T-helper 1 cell treated with Interleukin-12 subunit alpha and Interleukin-12 subunit beta and Interleukin-4 antibody, amounts not matched to agents 30 ng/mL and 1 ng/mL, for 36 hours (primary cell): ENCODE measurements around the gene CTNND1. TPM values are rescaled to one million over a fixed set of nuclear protein-coding genes. Genes with fewer than 3 reads are reported as not detected.

Experiments
- intact Hi-C: fragments of 100-400 bp; cut with micrococcal nuclease; formaldehyde crosslinking; loops from one replicate; pipeline ENCODE4 v1.15.1; 2024
- total RNA-seq: library from RNA; stranded (reverse); gene quantifications from 2 replicates; pipeline ENCODE4 v1.2.3, GENCODE V29; 2022

The CTNND1 gene
- total RNA-seq, 1 donor from 2014 or later, result 10.1 TPM

DNA sequence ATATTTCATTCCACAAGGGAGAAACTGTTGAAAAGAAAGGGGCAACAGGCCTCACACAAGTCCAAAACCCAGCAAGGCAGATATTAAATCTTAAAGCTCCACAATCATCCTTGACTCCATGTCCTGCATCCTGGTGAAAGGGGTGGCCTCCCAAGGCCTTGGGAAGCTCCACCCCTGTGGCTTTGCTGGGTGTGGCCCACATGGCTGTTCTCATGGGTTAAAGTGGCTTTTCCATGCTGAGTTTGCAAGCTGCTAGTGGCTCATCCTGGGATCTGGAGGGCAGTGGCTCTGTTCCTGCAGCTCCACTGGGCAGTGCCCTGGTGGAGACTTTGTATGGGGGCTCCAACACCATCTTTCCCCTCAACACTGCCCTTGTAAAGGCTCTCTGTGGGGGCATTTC is 106.4 kb downstream of the CTNND1 start:
- intact Hi-C loops, result no loop called here

DNA sequence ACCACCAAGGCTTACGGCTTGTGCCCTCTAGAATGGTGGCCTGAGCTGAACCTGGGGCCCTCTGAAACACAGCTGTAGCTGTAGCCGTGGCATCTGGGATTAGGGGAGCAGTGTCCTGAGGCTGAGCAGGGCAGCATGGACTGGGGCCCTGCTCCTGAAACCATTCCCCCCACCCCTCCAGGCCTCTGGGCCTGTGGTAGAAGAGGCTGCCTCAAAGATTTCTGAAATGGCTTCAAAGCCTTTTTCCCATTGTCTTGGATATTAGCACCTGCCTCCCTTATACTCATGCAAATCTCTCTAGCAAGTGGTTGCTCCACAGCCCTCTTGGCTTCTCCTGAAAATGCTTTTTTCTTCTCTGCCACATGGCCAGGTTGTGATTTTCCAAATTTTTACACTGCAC is 106.9 kb downstream of the CTNND1 start:
- intact Hi-C loops, result no loop called here

Other genes starting within 250 kb of the CTNND1 start
- 12.9 and 14.1 TPM in 2 replicates for gene SLC43A1, start 246.1 kb upstream of the CTNND1 start, total RNA-seq
- 54.1 and 60.8 TPM in 2 replicates for gene TIMM10, start 231.0 kb upstream of the CTNND1 start, total RNA-seq
- gene SMTNL1, start 224.2 kb upstream of the CTNND1 start, total RNA-seq, result not detected in 2 replicates
- gene UBE2L6, start 194.1 kb upstream of the CTNND1 start, total RNA-seq, result 270 and 272 TPM in 2 replicates
- gene SERPING1, start 164.1 kb upstream of the CTNND1 start, total RNA-seq, result 0.22 and 0.93 TPM in 2 replicates
- gene YPEL4, start 111.9 kb upstream of the CTNND1 start, total RNA-seq, result 0.44 and 0.78 TPM in 2 replicates
- 19.5 and 19.9 TPM in 2 replicates for gene CLP1, start 104.0 kb upstream of the CTNND1 start, total RNA-seq
- gene ZDHHC5, start 93.7 kb upstream of the CTNND1 start, total RNA-seq, result 84.0 and 84.4 TPM in 2 replicates
- 14.3 and 15.7 TPM in 2 replicates for gene MED19, start 49.6 kb upstream of the CTNND1 start, total RNA-seq
- gene TMX2, start 49.2 kb upstream of the CTNND1 start, total RNA-seq, result 76.5 and 79.2 TPM in 2 replicates
- 160 and 175 TPM in 2 replicates for gene SELENOH, start 20.3 kb upstream of the CTNND1 start, total RNA-seq
- gene BTBD18, start 10.0 kb upstream of the CTNND1 start, total RNA-seq, result not detected in 2 replicates